NCI-H1436 (cell line): Measurements from ENCODE around the gene MDGA2.

ENCODE experiments used
- DNase-seq: peaks from one replicate; lab custom pipeline; 2025; lab: John Stamatoyannopoulos, UW

Gene MDGA2

DNA sequence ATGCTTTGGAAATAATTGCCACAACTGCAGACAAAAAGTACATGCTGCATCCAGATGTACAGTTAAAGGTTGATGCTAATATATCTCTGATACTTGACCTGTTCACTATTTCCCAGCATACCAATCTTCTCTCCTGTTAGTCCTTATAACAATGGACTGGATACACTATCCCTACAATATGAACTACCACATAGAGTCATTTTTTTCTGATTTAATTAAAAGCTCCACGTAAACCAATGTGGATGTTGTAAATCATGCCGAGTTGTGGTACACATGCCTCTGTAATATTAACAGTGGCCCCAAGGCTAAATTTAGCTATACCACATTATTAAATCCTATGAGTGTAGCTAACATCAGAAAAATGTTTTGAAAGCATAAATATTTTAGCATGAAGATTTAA lies 554.8 kb downstream of the MDGA2 start:
- DNase-seq, result no peak

DNA sequence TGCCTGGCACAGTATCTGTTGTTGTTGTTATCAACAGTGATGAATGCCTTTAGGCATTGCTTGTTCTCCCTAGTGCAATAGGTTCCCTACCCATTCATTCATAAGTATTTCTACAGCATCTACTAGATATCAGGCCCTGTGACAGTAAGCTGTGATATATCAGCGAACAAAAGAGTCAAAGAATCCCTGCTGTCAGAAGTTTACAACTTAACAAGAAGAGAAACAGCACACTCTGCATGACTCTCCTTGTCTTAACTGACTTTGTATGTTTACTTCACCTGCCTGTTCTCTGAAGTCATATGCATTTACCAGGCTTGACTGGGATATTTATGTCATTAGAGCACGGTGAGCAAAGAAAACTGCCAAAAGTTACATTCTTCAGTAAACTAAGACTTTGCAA lies 571.6 kb downstream of the MDGA2 start:
- no peak for DNase-seq

- no peak for DNase-seq
Observed at GRCh38 chr14:47102472-47102871, 572.9 kb downstream of the MDGA2 start.

- no peak for DNase-seq
Observed at GRCh38 chr14:47085678-47086077, 589.7 kb downstream of the MDGA2 start.

- no peak for DNase-seq
Observed at GRCh38 chr14:47065326-47065725, 610.1 kb downstream of the MDGA2 start.

- no peak for DNase-seq
Observed at GRCh38 chr14:47060050-47060449, 615.4 kb downstream of the MDGA2 start.

GRCh38 chr14:47057364-47057763 lies 618.0 kb downstream of the MDGA2 start:
- DNase-seq, result no peak

DNA sequence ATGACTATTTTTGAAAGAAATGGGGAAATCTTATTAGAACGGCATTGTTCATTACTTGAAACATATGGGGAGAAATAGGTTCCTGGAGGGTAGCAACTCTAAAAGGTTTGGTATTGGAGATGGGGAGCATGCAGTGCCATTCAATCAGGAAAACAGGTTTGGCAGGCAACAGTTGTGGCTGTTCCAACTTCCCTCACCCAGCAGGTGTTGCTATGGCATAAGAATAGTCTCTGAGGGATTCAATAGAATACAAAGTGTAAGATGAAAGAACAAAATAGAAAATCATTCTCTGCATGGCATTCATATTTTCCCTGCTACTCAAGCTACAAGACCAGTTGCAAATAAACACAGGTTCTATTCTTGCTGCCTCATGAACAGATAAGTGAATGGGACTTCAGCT lies 630.6 kb downstream of the MDGA2 start:
- DNase-seq, result no peak

GRCh38 chr14:47040550-47040949 lies 634.9 kb downstream of the MDGA2 start:
- DNase-seq, result no peak

- no peak for DNase-seq
Observed at GRCh38 chr14:47039336-47039735, 636.1 kb downstream of the MDGA2 start.

GRCh38 chr14:47022721-47023120 lies 652.7 kb downstream of the MDGA2 start:
- DNase-seq, result no peak

- DNase-seq, result no peak
Observed at GRCh38 chr14:47020500-47020899, 654.9 kb downstream of the MDGA2 start.

GRCh38 chr14:47012533-47013280 lies 662.7 kb downstream of the MDGA2 start:
- no peak for DNase-seq

- no peak for DNase-seq
Observed at GRCh38 chr14:47009615-47010014, 665.8 kb downstream of the MDGA2 start.

GRCh38 chr14:47008732-47009131 lies 666.7 kb downstream of the MDGA2 start:
- DNase-seq, result no peak

DNA sequence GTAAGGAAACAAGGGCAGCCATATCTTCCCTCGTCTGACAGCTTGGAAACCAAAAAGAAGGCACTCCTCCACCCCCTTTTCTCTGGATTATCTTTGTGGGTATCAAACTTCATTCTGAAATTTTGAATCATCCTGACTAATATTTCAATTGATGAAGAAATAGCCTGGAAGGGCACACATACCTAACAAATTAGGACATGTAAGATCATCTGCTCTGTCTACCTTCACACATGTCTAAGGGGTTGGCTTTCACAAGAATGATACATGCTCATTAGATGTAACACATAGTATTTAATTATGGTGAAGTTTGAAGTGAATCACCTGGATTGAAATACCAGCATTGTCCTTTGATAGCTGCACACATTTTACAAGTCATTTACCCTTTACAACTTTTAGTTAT lies 675.7 kb downstream of the MDGA2 start:
- DNase-seq, result no peak

DNA sequence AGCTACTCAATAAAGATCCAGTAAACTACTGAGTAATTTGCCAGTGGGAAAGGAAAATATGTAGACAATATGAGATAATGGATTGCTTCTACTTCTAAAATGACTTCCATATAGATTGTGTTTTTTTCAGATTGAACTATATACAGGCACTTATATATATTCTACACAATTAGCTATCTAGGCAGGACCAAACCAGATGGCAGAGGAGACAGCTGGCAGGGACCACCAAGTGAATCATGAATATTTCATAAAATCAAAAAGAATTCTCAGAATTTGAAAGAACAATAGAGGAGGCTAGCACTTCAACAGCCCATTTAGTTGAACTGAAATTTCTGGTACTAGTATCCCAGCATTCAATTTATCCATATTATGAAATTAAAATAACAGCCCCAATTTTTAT lies 685.8 kb downstream of the MDGA2 start:
- DNase-seq, result no peak

DNA sequence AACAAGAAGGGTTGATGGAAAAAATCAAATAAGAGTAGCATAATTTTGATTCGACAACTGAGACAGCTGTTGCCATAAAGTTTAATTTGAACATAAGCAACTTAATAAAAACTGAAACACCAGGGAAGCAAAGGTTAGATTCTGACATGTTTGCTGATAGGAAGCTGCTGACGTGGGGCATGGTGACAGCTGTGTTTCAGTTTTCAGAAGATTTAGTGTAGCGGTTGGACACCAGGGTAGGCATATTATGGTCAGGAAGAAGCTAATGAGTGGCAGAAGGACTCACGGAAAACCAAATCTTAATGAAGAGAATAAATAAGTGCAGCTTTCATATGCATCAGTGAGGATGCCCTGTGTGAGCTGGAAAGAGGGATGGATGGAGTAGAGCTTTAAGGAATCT lies 687.1 kb downstream of the MDGA2 start:
- DNase-seq, result no peak

GRCh38 chr14:46985529-46986380 lies 689.6 kb downstream of the MDGA2 start:
- no peak for DNase-seq

DNA sequence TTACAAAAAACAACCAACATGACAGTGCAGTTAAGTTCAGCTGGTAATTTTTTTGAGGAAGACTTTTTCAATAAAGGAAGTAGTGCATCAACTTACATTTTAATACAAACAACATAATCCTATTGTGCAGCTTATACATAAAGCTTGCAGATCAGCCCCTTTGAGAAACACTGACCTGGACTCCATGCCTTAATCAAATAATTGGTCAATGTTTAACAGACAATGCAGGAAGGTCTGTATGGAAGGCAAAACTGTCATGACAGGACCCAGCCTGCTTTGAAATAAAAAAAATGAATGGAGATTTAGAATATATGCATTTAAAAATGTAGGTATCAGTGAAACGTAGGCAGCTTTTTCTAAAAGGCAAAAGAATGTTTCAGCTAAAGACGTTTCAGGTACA lies 702.1 kb downstream of the MDGA2 start:
- DNase-seq, result no peak

- no peak for DNase-seq
Observed at GRCh38 chr14:46964378-46964777, 711.0 kb downstream of the MDGA2 start.

DNA sequence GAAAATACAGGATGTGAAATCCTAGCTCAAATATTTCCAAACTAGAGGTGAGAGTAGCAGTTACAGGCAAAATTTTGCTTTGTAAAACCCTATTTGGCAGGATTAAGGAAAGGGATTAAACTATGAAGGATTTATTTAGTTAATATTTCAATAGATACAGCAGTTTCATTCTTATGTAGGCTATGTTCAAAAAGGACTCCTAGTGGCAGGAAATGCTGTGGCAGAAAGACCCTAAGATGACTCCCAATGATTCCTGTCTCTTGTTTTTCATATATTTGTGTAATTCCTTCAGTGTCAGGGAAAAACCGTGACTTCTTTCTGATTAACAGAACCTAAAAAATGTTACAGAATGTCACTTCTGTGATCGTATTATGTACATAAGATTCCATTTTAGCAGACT lies 724.3 kb downstream of the MDGA2 start:
- no peak for DNase-seq

- DNase-seq, result no peak
Observed at GRCh38 chr14:46940611-46941010, 734.8 kb downstream of the MDGA2 start.
